Tibial nerve (tissue), 4 donors: ENCODE results near the gene GNB5.

Experiments used
- EP300 ChIP-seq, 2 donors: sonication (generic); formaldehyde crosslinking; IDR thresholded peaks; one replicate each; pipeline ENCODE4 v1.6.1; 2017; ENCODE audit warnings: antibody characterized with exemption in 2 of 2, mild to moderate bottlenecking in 1 of 2
- POLR2A ChIP-seq, 2 donors: fragments of 450-650 bp; IDR thresholded peaks; one replicate each; pipeline ENCODE4 v1.6.1; 2017; ENCODE audit warnings: antibody characterized with exemption in 2 of 2, mild to moderate bottlenecking in 2 of 2, moderate library complexity in 2 of 2
- TF ChIP-seq, protein P1 (sequence below), 5 experiments: fragments of 200-600 bp in 3 of 5; fragments of 450-650 bp in 2 of 5; sonication (generic) in 3 of 5; IDR thresholded peaks; one replicate each; pipeline ENCODE4 v1.5.1; 2016 to 2019; ENCODE audit warnings: antibody characterized with exemption in 5 of 5, mild to moderate bottlenecking in 3 of 5, moderate library complexity in 2 of 5

GRCh38 chr15:52207191-52207590 is 16.0 kb upstream of the GNB5 start:
- TF ChIP-seq, protein P1, sequence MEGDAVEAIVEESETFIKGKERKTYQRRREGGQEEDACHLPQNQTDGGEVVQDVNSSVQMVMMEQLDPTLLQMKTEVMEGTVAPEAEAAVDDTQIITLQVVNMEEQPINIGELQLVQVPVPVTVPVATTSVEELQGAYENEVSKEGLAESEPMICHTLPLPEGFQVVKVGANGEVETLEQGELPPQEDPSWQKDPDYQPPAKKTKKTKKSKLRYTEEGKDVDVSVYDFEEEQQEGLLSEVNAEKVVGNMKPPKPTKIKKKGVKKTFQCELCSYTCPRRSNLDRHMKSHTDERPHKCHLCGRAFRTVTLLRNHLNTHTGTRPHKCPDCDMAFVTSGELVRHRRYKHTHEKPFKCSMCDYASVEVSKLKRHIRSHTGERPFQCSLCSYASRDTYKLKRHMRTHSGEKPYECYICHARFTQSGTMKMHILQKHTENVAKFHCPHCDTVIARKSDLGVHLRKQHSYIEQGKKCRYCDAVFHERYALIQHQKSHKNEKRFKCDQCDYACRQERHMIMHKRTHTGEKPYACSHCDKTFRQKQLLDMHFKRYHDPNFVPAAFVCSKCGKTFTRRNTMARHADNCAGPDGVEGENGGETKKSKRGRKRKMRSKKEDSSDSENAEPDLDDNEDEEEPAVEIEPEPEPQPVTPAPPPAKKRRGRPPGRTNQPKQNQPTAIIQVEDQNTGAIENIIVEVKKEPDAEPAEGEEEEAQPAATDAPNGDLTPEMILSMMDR (IDR thresholded peaks at IDR 0.05) = no peak
- TF ChIP-seq POLR2A (IDR thresholded peaks at IDR 0.05) (no peak), EP300 (IDR thresholded peaks at IDR 0.05) (no peak)
